Right ventricle myocardium inferior (tissue), 1 donor: ENCODE results near the gene TGM1. TPM values are rescaled to one million over a fixed set of nuclear protein-coding genes. Genes with fewer than 3 reads are reported as not detected.
"Not testable (repeated sequence)": the region's sequence is repeated elsewhere in the genome, so short reads cannot be mapped to it uniquely, and the experiment has no call there.

Source experiments
- ATAC-seq: fragments of 200-7000 bp; cut with Tn5 transposase; one replicate; pipeline ENCODE4 v1.9.1; 2020; ENCODE audit warnings: mild to moderate bottlenecking, moderate library complexity
- DNase-seq: peaks from one replicate; pipeline ENCODE4 v3.0.0; 2021; ENCODE audit errors: missing footprints
- intact Hi-C: fragments of 100-400 bp; cut with DNase I; formaldehyde crosslinking; loops from one replicate; pipeline ENCODE4 v1.11.0; 2022
- total RNA-seq: library from RNA; stranded (reverse); fragmentation: NEBNext Ultra II Directional; extraction: Animal tissue kit (Norgen Biotek cat#: 25700); gene quantifications from one replicate; pipeline ENCODE4 v1.2.1, GENCODE V29; 2021
- donor health status: DM: no; HTN: yes; CAD: no; lungs with severe emphysema.

Gene TGM1
- total RNA-seq, 1 donor from 2014 or later = 1.1 TPM

GRCh38 chr14:24202538-24202937 lies 60.4 kb downstream of the TGM1 start:
- ATAC-seq, DNase-seq, intact Hi-C loops: not testable (repeated sequence)

Other genes starting within 250 kb of the TGM1 start
- gene CARMIL3, start 211.2 kb downstream of the TGM1 start, total RNA-seq = 0.08 TPM
- not detected for gene CPNE6, start 191.6 kb downstream of the TGM1 start, total RNA-seq
- 4.3 TPM for gene PCK2, start 168.9 kb downstream of the TGM1 start, total RNA-seq
- gene DCAF11, start 148.4 kb downstream of the TGM1 start, total RNA-seq = 84.7 TPM
- 1.8 TPM for gene NRL, start 148.2 kb downstream of the TGM1 start, total RNA-seq
- 129 TPM for gene FITM1, start 132.5 kb downstream of the TGM1 start, total RNA-seq
- gene PSME1, start 127.0 kb downstream of the TGM1 start, total RNA-seq = 140 TPM
- gene EMC9, start 121.6 kb downstream of the TGM1 start, total RNA-seq = 14.6 TPM
- gene PSME2, start 116.6 kb downstream of the TGM1 start, total RNA-seq = 109 TPM
- 33.4 TPM for gene RNF31, start 115.7 kb downstream of the TGM1 start, total RNA-seq
- gene IRF9, start 101.9 kb downstream of the TGM1 start, total RNA-seq = 30.5 TPM
- 2.4 TPM for gene REC8, start 91.1 kb downstream of the TGM1 start, total RNA-seq
- 10.5 TPM for gene IPO4, start 74.4 kb downstream of the TGM1 start, total RNA-seq
- gene TM9SF1, start 67.7 kb downstream of the TGM1 start, total RNA-seq = 23.2 TPM
- gene TSSK4, start 57.5 kb downstream of the TGM1 start, total RNA-seq = 0.43 TPM
- 28.5 TPM for gene CHMP4A, start 49.7 kb downstream of the TGM1 start, total RNA-seq
- gene MDP1, start 47.1 kb downstream of the TGM1 start, total RNA-seq = 17.0 TPM
- gene NEDD8, start 30.8 kb downstream of the TGM1 start, total RNA-seq = 218 TPM
- gene GMPR2, start 30.2 kb downstream of the TGM1 start, total RNA-seq = 29.1 TPM
- gene TINF2, start 20.6 kb downstream of the TGM1 start, total RNA-seq = 33.0 TPM
- 21.5 TPM for gene RABGGTA, start 8.4 kb upstream of the TGM1 start, total RNA-seq
- gene DHRS1, start 36.6 kb upstream of the TGM1 start, total RNA-seq = 8.3 TPM
- 23.0 TPM for gene NOP9, start 36.7 kb upstream of the TGM1 start, total RNA-seq
- gene CIDEB, start 44.8 kb upstream of the TGM1 start, total RNA-seq = 4.3 TPM
- gene LTB4R2, start 47.0 kb upstream of the TGM1 start, total RNA-seq = 0.57 TPM
- gene LTB4R, start 48.3 kb upstream of the TGM1 start, total RNA-seq = 2.1 TPM
- 27.3 TPM for gene ADCY4, start 71.9 kb upstream of the TGM1 start, total RNA-seq
- gene RIPK3, start 76.8 kb upstream of the TGM1 start, total RNA-seq = 4.2 TPM
- gene NFATC4, start 105.0 kb upstream of the TGM1 start, total RNA-seq = 28.4 TPM
- 9.5 TPM for gene NYNRIN, start 135.8 kb upstream of the TGM1 start, total RNA-seq
- gene CBLN3, start 166.5 kb upstream of the TGM1 start, total RNA-seq = 1.1 TPM
- gene KHNYN, start 166.8 kb upstream of the TGM1 start, total RNA-seq = 23.3 TPM
- gene SDR39U1, start 179.6 kb upstream of the TGM1 start, total RNA-seq = 76.6 TPM
- 1.3 TPM for gene CMA1, start 245.1 kb upstream of the TGM1 start, total RNA-seq